Fibroblast of the conjunctiva (primary cell): ENCODE data around the gene PDE11A.

ENCODE experiments used
- DNase-seq: peaks from one replicate; pipeline ENCODE4 v3.0.0-alpha.2; 2010; ENCODE audit warnings: low read depth

Gene PDE11A

DNA sequence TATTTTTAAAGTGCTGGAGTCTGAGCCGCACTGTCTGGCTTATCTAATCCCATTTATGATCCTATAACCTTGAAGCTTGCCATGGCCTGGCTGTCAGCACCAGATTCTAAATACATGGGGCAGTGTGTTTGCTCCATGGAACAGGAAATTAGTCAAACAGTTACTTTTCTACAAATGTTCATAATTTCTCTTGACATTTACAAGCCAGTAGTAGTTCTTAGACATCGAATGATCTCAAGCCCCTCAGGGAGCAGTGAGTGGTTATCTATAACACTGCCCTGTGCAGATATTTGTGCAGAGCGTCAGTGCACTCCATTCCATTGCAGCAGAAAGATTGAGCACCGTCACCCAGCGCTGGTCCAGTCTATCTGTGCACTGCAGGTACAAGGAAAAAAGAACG is 474.8 kb downstream of the PDE11A start:
- DNase-seq: no peak

GRCh38 chr2:177596866-177597265 is 475.7 kb downstream of the PDE11A start:
- no peak for DNase-seq

DNA sequence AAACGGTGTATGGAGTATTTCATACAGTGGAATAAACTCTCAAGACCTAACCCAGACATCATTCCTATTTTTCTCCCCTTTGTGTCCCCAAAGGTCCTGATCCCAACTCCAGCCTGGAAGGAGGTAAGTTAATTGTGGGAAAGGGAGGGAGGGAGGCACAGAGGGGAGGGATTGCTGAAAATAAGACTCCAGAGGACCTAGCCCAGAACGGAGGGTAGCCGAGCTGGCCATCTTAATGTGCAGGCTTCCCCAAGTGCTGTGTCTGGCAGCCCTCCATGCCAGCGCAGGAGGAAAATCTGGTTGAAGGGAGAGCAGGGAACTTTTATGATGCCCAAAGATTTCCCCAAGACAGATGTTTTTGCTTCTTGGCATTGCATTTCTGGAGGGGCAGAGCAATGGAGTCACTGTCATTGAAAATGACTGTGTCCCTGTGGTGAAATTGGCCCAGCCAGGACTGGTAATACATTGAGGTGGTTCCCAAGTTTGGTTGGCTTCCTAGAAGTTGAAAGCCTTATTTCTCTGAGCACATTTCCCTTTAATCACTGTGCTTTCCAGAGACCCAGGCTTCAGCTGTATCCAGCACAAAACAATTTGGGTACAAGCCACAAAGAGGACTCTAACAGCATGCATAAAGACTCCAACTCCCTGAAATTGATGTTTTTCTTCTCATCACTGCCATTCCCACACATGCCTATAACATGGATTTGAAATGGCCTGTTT is 477.3 kb downstream of the PDE11A start:
- DNase-seq: no peak

DNA sequence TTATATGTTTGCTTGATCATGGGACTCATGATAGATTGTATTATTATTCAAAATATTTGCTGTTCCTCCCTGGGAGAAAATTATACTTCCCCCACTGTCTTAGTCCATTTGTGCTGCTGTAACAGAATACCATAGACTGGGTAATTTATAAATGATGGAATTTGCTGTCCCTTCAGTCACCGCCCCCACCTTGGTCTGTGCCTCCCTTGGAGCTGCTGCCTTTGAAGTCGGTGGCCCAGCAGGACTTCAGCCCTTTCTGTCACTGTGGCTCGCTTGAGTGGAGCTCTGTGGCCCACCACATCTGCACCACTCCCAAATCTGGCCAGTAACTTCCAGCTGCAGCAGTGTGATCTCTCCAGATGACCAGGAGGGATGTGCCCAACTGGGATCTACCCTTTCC is 479.2 kb downstream of the PDE11A start:
- no peak for DNase-seq

DNA sequence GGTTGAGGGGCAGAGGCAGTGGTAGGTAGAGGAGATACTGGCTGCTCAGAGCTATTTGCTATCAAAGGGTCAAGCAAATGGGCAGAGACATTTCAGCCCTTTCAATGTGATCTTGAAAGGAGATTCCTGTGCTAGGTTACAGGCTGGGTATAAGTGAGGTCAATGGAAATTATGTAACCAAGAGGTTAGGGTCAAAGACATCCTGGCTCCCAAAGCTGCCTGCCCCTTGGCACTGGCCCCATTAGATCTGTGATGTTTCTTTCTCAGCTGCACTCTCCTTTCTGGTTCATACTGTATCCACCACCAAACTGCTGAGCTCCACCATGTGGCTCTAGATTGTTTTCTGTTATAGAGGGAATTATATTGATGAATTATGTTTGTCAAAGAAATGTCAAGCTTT is 479.6 kb downstream of the PDE11A start:
- DNase-seq: no peak

DNA sequence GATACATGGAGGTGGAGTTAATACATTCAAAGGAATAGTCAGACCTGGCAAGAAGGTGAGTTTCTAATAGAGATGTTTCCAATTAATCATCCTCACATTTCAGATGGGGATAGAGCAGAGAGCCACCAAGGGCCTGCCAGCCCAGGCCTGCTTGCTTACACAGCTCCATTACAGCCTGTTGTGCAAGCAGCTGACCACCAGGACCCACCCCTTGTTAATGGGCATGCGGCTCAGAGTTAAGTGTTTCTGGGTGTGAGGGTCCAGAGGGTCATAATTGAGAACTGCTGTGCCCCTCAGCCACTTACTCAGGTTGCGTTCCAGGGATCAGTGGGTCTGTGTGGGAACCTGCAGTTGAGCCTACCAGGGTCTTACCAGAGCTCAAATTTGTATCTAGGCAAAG is 480.2 kb downstream of the PDE11A start:
- DNase-seq: no peak

GRCh38 chr2:177589186-177589585 is 483.4 kb downstream of the PDE11A start:
- no peak for DNase-seq

DNA sequence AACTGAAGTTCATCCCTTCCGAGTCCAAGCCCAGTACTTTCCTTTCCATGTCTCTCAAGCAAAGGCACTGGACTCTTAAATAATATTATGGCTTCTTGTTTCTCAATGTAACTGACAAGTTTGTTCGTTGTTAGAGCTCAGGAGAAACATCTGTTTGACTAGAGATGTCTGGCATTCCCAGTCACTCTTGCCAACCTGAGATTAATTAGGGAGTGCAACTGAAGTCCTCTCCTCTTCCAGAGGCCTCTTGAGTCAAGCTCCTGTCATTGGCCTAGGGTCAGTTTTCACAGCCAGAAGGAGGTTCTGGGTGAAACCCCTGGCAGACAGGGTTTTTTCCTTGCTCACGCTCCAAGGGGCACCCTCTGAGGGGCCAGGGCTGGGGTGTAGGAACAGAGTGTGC is 483.9 kb downstream of the PDE11A start:
- no peak for DNase-seq

DNA sequence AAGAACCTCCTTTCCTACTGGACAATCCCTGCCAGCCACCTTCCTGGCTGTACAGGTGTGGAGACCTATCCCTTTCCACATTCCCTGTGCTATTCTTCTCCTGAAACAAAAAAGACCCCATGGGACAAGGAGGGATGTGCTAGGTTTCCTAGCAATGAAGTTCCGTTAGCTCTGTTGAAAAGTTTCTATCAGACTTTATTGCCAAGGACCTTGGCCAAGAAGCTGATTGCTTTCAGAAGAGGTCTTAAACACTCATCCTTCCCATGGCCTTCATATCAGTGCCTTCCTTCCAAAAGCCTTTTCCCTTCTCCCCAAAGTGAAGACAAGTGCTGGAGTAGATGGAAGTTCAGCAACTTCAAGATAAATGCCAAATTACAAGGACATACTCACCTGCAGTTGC is 485.2 kb downstream of the PDE11A start:
- DNase-seq: no peak

DNA sequence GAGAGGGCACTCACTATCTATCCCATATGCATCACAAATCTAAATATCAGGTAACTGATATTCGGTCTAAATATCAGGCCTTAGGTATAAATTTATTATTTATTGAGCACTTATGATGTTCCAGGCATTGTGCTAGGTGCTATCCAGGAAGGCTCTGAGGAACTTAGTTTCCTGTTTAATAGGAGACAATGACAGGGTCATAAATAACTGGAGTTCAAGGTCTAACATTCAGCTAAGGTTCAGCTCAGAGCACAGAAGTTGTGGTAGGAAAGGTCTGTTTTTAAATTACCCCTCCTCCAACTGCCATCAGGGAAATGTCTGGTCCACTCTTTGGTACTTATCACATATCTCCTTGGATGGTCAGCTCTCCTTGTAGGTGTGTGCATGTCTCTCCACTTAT is 486.4 kb downstream of the PDE11A start:
- DNase-seq: no peak

- DNase-seq: no peak
These were observed 487.2 kb downstream of the PDE11A start for GRCh38 chr2:177585234-177585863.

- no peak for DNase-seq
These were observed 488.4 kb downstream of the PDE11A start for GRCh38 chr2:177584030-177584692.

DNA sequence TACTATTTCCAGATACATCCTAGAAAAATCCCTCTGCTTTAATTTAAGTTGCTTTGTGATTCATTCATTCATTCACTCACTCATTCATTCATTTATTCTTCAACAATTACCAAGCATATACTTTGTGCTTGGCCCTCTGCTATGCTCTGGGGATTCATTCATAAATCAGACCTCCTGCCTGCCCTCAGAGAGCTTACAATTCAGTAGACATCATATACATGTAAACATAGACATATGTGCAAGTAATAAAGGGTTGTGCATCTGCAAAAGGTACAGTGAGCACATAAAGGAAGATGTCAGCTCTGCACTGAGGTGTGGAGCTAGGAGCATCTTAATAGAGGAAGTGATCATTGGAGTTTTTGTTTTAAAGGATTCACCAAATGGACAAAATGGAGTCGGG is 490.6 kb downstream of the PDE11A start:
- DNase-seq: no peak

- DNase-seq: no peak
These were observed 493.0 kb downstream of the PDE11A start for GRCh38 chr2:177579486-177580036.

- no peak for DNase-seq
These were observed 494.1 kb downstream of the PDE11A start for GRCh38 chr2:177578454-177578853.

DNA sequence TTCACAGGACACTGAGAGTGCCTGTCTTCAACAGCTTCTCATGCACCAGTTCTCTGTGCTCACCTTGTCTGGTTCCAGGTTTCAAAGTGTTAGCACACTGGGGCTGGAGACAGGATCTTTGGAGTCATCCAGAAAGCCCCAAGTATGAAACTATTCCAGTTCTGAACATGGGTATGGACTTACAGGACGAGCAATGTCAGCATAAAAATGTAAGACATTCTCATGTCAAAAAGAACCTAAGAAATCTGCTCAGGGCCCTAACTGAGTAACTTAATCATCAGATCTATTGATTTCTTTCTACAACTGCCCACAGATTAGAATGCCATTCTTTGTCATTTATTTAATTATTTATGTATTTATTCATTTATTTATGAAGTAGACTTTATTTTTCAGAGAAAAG is 495.5 kb downstream of the PDE11A start:
- no peak for DNase-seq

DNA sequence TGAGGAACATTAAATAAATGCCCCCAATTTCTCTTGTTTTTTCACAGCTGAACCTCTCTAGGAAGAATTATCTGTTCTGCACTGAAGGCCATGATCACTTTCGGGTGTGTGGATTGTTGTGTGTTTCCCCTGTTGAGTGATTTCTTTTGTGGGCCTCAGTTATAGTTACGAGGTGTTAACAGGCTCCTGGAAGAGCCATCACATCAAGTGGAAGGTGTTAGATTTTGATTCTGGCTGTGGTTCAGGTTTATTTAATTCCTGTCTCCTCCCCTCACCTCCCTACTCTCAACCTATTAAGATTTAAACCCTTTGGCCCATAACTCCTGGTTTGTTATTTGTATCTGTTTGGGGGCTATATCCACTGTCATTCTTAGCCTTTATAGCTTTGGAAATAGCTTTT is 497.2 kb downstream of the PDE11A start:
- no peak for DNase-seq

- no peak for DNase-seq
These were observed 498.2 kb downstream of the PDE11A start for GRCh38 chr2:177574356-177574755.
